NCI-H2081 treated with DMSO at 0.1 percent for 48 hours (cell line): ENCODE data around the gene PLB1.

Experiments
- DNase-seq: peaks from one replicate; lab custom pipeline; 2025; lab: John Stamatoyannopoulos, UW

The PLB1 gene

GRCh38 chr2:28591711-28592335 lies 96.0 kb downstream of the PLB1 start:
- no peak for DNase-seq

- DNase-seq: no peak
Measured at GRCh38 chr2:28592481-28592880, 96.6 kb downstream of the PLB1 start.

GRCh38 chr2:28593160-28593755 lies 97.4 kb downstream of the PLB1 start:
- DNase-seq: no peak

GRCh38 chr2:28594000-28594331 lies 98.1 kb downstream of the PLB1 start:
- no peak for DNase-seq

GRCh38 chr2:28594332-28595108 lies 98.7 kb downstream of the PLB1 start:
- peak; percentile 48 for DNase-seq

GRCh38 chr2:28595323-28595722 lies 99.5 kb downstream of the PLB1 start:
- DNase-seq: no peak

GRCh38 chr2:28598484-28598883 lies 102.6 kb downstream of the PLB1 start:
- no peak for DNase-seq

- no peak for DNase-seq
Measured at GRCh38 chr2:28600181-28600580, 104.3 kb downstream of the PLB1 start.

GRCh38 chr2:28601616-28602015 lies 105.8 kb downstream of the PLB1 start:
- no peak for DNase-seq

- no peak for DNase-seq
Measured at GRCh38 chr2:28602136-28602660, 106.3 kb downstream of the PLB1 start.

GRCh38 chr2:28602751-28603639 lies 107.1 kb downstream of the PLB1 start:
- DNase-seq: no peak

- no peak for DNase-seq
Measured at GRCh38 chr2:28603821-28604220, 108.0 kb downstream of the PLB1 start.

- DNase-seq: no peak
Measured at GRCh38 chr2:28604284-28604843, 108.5 kb downstream of the PLB1 start.

- no peak for DNase-seq
Measured at GRCh38 chr2:28606986-28607441, 111.2 kb downstream of the PLB1 start.

- no peak for DNase-seq
Measured at GRCh38 chr2:28607730-28608499, 112.1 kb downstream of the PLB1 start.

GRCh38 chr2:28608500-28609424 lies 112.9 kb downstream of the PLB1 start:
- DNase-seq: no peak

GRCh38 chr2:28610583-28611201 lies 114.8 kb downstream of the PLB1 start:
- no peak for DNase-seq

GRCh38 chr2:28612131-28612812 lies 116.4 kb downstream of the PLB1 start:
- no peak for DNase-seq

GRCh38 chr2:28613186-28613585 lies 117.3 kb downstream of the PLB1 start:
- no peak for DNase-seq
